ENCODE measurements around the gene RNF150.

The RNF150 gene

GRCh38 chr4:141131723-141132071 lies 1.6 kb downstream of the RNF150 start:
- no peak for DNase-seq (ENCODE audit: low read depth in 2 of 2)

GRCh38 chr4:141130947-141131605 lies 2.2 kb downstream of the RNF150 start:
- DNase-seq (ENCODE audit: low read depth in 2 of 2) = no peak

- DNase-seq (ENCODE audit: low read depth in 2 of 2) = no peak
Measured at GRCh38 chr4:141127884-141128283, 5.4 kb downstream of the RNF150 start.

GRCh38 chr4:141126769-141127168 lies 6.5 kb downstream of the RNF150 start:
- DNase-seq (ENCODE audit: low read depth in 2 of 2) = no peak

- DNase-seq (ENCODE audit: low read depth in 2 of 2) = no peak
Measured at GRCh38 chr4:141124224-141124623, 9.0 kb downstream of the RNF150 start.

GRCh38 chr4:141121768-141122454 lies 11.4 kb downstream of the RNF150 start:
- DNase-seq (ENCODE audit: low read depth in 2 of 2) = no peak

GRCh38 chr4:141121101-141121500 lies 12.2 kb downstream of the RNF150 start:
- DNase-seq (ENCODE audit: low read depth in 2 of 2) = no peak

- no peak for DNase-seq (ENCODE audit: low read depth in 2 of 2)
Measured at GRCh38 chr4:141120036-141120593, 13.2 kb downstream of the RNF150 start.

GRCh38 chr4:141119071-141119470 lies 14.2 kb downstream of the RNF150 start:
- DNase-seq (ENCODE audit: low read depth in 2 of 2) = no peak

GRCh38 chr4:141118381-141118780 lies 14.9 kb downstream of the RNF150 start:
- no peak for DNase-seq (ENCODE audit: low read depth in 2 of 2)

- no peak for DNase-seq (ENCODE audit: low read depth in 2 of 2)
Measured at GRCh38 chr4:141117935-141118334, 15.3 kb downstream of the RNF150 start.

GRCh38 chr4:141109983-141110382 lies 23.3 kb downstream of the RNF150 start:
- no peak for DNase-seq (ENCODE audit: low read depth in 2 of 2)

GRCh38 chr4:141107927-141108326 lies 25.3 kb downstream of the RNF150 start:
- DNase-seq (ENCODE audit: low read depth in 2 of 2) = no peak

GRCh38 chr4:141102367-141102766 lies 30.9 kb downstream of the RNF150 start:
- no peak for DNase-seq (ENCODE audit: low read depth in 2 of 2)

- DNase-seq (ENCODE audit: low read depth in 2 of 2) = no peak
Measured at GRCh38 chr4:141101511-141101910, 31.8 kb downstream of the RNF150 start.

GRCh38 chr4:141099326-141099725 lies 33.9 kb downstream of the RNF150 start:
- DNase-seq (ENCODE audit: low read depth in 2 of 2) = no peak

- DNase-seq (ENCODE audit: low read depth in 2 of 2) = no peak
Measured at GRCh38 chr4:141098163-141098562, 35.1 kb downstream of the RNF150 start.

- no peak for DNase-seq (ENCODE audit: low read depth in 2 of 2)
Measured at GRCh38 chr4:141090473-141090872, 42.8 kb downstream of the RNF150 start.

- no peak for DNase-seq (ENCODE audit: low read depth in 2 of 2)
Measured at GRCh38 chr4:141081921-141082395, 51.3 kb downstream of the RNF150 start.

GRCh38 chr4:141080668-141081067 lies 52.6 kb downstream of the RNF150 start:
- DNase-seq (ENCODE audit: low read depth in 2 of 2) = no peak

- DNase-seq (ENCODE audit: low read depth in 2 of 2) = no peak
Measured at GRCh38 chr4:141079393-141079930, 53.8 kb downstream of the RNF150 start.

- DNase-seq (ENCODE audit: low read depth in 2 of 2) = no peak
Measured at GRCh38 chr4:141078871-141079270, 54.4 kb downstream of the RNF150 start.

Data from stimulated activated CD8-positive, alpha-beta memory T cell treated with anti-CD3 and anti-CD28 coated beads, Interleukin-15, amount 100 ng/mL, for 48 hours (primary cell).